PC-3 (cell line): ENCODE measurements around the gene CAPN10.

ENCODE experiments used
- CTCF ChIP-seq: fragments of 300-600 bp; sonication (generic); conservative IDR thresholded peaks from 2 replicates; pipeline ENCODE4 v1.5.1; 2017; ENCODE audit warnings: antibody characterized with exemption, low read depth, mild to moderate bottlenecking, low read length
- EZH2 ChIP-seq: fragments of 300-600 bp; sonication (generic); IDR thresholded peaks from one replicate; pipeline ENCODE4 v1.6.1; 2017; ENCODE audit warnings: antibody characterized with exemption, mild to moderate bottlenecking, low read length; ENCODE audit not compliant: unreplicated experiment

- TF ChIP-seq CTCF, result no peak; the same call in 1 of the 2 replicates
- no peak for TF ChIP-seq EZH2
These were observed 21.8 kb upstream of the CAPN10 start for GRCh38 chr2:240564561-240565332.
